RWPE2 (cell line): ENCODE results near the gene RNASEH2B.

Experiments
- ATAC-seq: fragments of 200-7000 bp; cut with Tn5 transposase; 3 replicates; pipeline ENCODE4 v1.9.1; 2021; ENCODE audit warnings: low read depth
- DNase-seq: peaks from one replicate; pipeline ENCODE4 v3.0.0-alpha.2; 2020; ENCODE audit warnings: low spot score
- H3K27ac ChIP-seq: fragments of 450-650 bp; 2 replicates; pipeline ENCODE4 v1.5.1; 2017; ENCODE audit warnings: mild to moderate bottlenecking; ENCODE audit not compliant: poor library complexity, severe bottlenecking
- H3K27me3 ChIP-seq: fragments of 250-450 bp; sonication (Bioruptor Pico); 2 replicates; pipeline ENCODE4 v1.5.1; 2021; ENCODE audit warnings: mild to moderate bottlenecking, moderate library complexity; ENCODE audit not compliant: insufficient read depth, poor library complexity, severe bottlenecking
- H3K36me3 ChIP-seq: fragments of 250-450 bp; sonication (Bioruptor Pico); 2 replicates; pipeline ENCODE4 v1.5.1; 2020; ENCODE audit warnings: low read depth, mild to moderate bottlenecking, moderate library complexity
- H3K4me1 ChIP-seq: fragments of 250-450 bp; sonication (Bioruptor Pico); 2 replicates; pipeline ENCODE4 v1.5.1; 2021; ENCODE audit warnings: mild to moderate bottlenecking, moderate library complexity; ENCODE audit not compliant: insufficient read depth, poor library complexity, severe bottlenecking
- H3K4me3 ChIP-seq: fragments of 250-450 bp; sonication (Bioruptor Pico); 2 replicates; pipeline ENCODE4 v1.5.1; 2021; ENCODE audit warnings: mild to moderate bottlenecking, moderate library complexity; ENCODE audit not compliant: severe bottlenecking
- H3K9me3 ChIP-seq: fragments of 250-450 bp; sonication (Bioruptor Pico); 2 replicates; pipeline ENCODE4 v1.5.1; 2021; ENCODE audit warnings: mild to moderate bottlenecking, moderate library complexity; ENCODE audit not compliant: severe bottlenecking
- TF ChIP-seq, protein P1 (sequence below): fragments of 450-650 bp; IDR thresholded peaks from one replicate; pipeline ENCODE4 v1.5.1; 2017; ENCODE audit warnings: mild to moderate bottlenecking, moderate library complexity; ENCODE audit not compliant: poor library complexity, severe bottlenecking

The RNASEH2B gene

DNA sequence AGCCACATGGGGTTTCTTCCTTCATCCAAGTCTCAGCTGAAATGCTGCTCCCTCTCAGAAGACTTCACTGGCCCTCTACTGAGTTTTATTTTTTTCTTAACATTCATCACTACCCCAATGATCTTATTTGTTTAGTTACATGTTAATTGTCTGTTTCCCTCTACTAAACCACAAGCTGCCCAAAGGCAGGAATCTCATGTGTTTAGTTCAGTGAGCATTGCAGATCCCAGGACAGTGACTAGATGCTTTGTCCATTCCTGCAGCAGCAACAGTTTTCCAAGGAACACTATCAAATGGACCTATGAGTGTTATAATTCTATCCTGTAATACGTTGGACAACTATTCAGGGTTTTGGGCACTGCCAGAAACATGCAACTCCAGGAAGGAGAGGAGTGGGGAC, 93.1 kb downstream of the RNASEH2B start:
- Histone ChIP-seq H3K4me3 (no peak overlapping the region), H3K9me3 (no peaks in the 10 kb centered on the region), H3K36me3 (no peaks in the 10 kb centered on the region), H3K4me1 (peaks cover 9% of the 10 kb centered on the region), H3K27me3 (no peaks in the 10 kb centered on the region), H3K27ac (no peak overlapping the region)
- ATAC-seq (no peak), DNase-seq (no peak)
- TF ChIP-seq, protein P1, sequence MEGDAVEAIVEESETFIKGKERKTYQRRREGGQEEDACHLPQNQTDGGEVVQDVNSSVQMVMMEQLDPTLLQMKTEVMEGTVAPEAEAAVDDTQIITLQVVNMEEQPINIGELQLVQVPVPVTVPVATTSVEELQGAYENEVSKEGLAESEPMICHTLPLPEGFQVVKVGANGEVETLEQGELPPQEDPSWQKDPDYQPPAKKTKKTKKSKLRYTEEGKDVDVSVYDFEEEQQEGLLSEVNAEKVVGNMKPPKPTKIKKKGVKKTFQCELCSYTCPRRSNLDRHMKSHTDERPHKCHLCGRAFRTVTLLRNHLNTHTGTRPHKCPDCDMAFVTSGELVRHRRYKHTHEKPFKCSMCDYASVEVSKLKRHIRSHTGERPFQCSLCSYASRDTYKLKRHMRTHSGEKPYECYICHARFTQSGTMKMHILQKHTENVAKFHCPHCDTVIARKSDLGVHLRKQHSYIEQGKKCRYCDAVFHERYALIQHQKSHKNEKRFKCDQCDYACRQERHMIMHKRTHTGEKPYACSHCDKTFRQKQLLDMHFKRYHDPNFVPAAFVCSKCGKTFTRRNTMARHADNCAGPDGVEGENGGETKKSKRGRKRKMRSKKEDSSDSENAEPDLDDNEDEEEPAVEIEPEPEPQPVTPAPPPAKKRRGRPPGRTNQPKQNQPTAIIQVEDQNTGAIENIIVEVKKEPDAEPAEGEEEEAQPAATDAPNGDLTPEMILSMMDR, result no peak

DNA sequence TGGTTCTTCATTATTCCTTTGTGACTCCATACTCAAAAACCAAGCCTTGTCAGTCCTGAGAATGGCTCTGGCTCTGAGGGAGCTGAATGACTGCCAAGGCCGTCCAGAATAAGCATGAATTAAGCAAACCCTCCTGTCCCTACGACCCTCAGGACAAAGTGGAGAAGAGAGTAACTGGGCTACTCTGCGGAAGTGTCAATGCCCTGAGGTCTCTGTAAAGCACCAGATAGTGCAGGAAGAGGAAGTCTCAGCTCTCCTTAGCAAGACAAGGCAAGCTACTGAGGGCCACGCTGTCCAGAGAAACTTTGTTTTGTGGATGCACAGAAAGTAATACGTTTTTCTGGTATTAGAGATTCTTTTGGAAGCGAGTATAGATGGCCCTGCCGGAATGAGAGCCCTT, 94.1 kb downstream of the RNASEH2B start:
- no peaks in the 10 kb centered on the region for H3K9me3 ChIP-seq

DNA sequence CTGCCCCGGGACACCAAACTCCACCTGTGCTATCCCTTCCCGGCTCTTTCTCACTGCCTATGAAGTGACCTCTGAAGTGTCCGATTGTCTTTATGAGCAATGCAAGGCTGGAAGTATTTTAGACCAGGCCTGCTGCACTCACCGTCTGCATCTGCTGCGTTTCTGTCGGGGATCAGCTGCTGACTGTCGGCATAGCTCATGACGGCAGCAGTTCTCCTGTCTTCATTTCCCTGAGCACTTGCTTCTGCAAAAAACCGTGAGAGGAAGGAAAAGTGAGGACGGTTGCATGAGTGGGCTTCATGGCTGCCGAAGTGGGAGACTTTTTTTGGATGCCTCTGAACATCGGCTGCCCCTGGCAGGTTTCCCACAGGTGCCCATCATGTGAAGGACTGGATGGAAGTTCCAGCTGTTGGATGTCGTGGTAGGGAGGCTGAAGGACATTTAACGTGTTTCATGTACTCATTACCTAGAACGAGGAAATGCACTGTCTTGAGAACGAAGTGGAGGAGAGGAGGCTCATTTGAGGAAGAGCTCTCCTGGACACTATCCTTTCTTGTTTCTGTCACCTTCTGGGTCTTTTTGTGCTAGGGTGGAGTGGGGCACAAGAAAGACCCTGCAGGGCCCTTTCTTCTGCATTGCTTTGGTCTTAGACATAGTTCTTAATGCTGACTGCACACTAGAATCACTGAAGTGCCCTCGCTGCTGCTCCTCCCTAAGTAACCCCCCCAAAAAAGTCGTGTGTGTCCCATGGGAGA, 94.7 kb downstream of the RNASEH2B start:
- Histone ChIP-seq H3K4me1 (peaks cover 9% of the 10 kb centered on the region), H3K27ac (no peak overlapping the region), H3K9me3 (no peaks in the 10 kb centered on the region), H3K27me3 (no peaks in the 10 kb centered on the region), H3K4me3 (no peak overlapping the region), H3K36me3 (no peaks in the 10 kb centered on the region)
- TF ChIP-seq, protein P1, result no peak
- ATAC-seq (no peak), DNase-seq (no peak)

More for the DNA sequence above, 94.1 kb downstream of the RNASEH2B start:
- no peak for DNase-seq
- H3K4me1 ChIP-seq, result peaks cover 9% of the 10 kb centered on the region
- no peak for ATAC-seq
- H3K27me3 ChIP-seq, result no peaks in the 10 kb centered on the region
- H3K27ac ChIP-seq, result no peak overlapping the region
- no peaks in the 10 kb centered on the region for H3K36me3 ChIP-seq
- TF ChIP-seq, protein P1, result no peak
- H3K4me3 ChIP-seq, result no peak overlapping the region

DNA sequence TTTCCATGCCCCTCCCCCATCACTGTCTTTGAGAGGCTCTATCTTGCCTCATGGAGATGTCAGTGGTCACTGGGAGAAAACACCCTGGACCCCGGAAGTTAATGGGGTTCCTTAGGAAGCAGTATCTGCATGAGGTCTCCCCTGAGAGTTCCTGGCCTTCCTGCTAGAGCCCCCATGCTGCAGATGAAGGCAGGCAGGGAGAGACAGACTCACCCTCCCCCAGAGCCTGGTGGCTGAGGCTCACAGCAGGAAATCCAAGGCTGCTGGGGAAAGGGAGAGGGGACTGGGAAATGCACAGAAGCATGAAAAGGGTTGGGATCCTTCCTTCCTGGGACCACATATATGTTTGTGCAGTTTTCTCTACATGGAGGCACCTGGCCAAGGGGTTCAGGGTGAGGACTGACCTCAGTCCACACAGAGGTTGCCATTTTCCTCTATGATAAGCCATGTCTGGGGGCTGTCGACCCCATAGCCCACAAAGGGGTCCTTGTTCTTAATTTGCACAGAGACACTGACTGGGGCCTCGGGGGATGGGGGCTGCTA, 95.4 kb downstream of the RNASEH2B start:
- H3K9me3 ChIP-seq, result no peaks in the 10 kb centered on the region
- TF ChIP-seq, protein P1, result no peak
- ATAC-seq (no peak), DNase-seq (no peak)
- H3K27ac ChIP-seq, result no peak overlapping the region
- peaks cover 8% of the 10 kb centered on the region for H3K4me1 ChIP-seq
- no peak overlapping the region for H3K4me3 ChIP-seq
- no peaks in the 10 kb centered on the region for H3K36me3 ChIP-seq
- H3K27me3 ChIP-seq, result no peaks in the 10 kb centered on the region

DNA sequence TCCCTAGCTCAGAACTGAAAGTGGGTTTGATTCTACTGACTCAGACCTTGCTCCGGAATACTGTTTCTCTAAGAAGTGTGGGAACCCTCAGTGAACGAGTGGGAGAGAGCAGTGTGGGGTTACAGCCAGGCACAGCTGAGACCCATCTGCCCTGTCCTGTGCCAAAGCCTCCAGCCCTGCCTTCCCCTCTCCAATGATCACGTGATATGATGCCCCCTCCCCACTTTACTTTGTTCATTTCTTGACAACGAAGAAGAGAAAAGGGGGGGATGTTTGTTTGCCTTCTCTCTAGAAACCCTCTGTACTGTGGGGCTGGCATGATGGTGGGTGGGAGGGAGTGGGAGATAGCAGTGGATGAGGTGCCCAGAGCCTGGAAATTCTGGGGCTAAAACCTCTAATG, 96.0 kb downstream of the RNASEH2B start:
- H3K27me3 ChIP-seq, result no peaks in the 10 kb centered on the region
- no peaks in the 10 kb centered on the region for H3K9me3 ChIP-seq
- H3K27ac ChIP-seq, result no peak overlapping the region
- DNase-seq (no peak), ATAC-seq (no peak)
- TF ChIP-seq, protein P1, result no peak
- H3K36me3 ChIP-seq, result no peaks in the 10 kb centered on the region
- H3K4me1 ChIP-seq, result peaks cover 3% of the 10 kb centered on the region
- no peak overlapping the region for H3K4me3 ChIP-seq
